Transverse colon (tissue), 4 donors: Measurements from ENCODE around the gene KCNF1. TPM values are rescaled to one million over a fixed set of nuclear protein-coding genes. Genes with fewer than 3 reads are reported as not detected.

Source experiments
- DNase-seq: peaks from one replicate; pipeline ENCODE4 v3.0.0-alpha.2; 2019
- H3K27ac ChIP-seq, 4 donors: fragments of 200-600 bp; sonication (generic); 2 replicates each; pipeline ENCODE4 v1.5.1; 2016 to 2018; ENCODE audit warnings: inconsistent platforms in 4 of 4
- H3K27me3 ChIP-seq: fragments of 200-600 bp; sonication (generic); 2 replicates; pipeline ENCODE4 v1.5.1; 2017; ENCODE audit warnings: inconsistent platforms
- H3K36me3 ChIP-seq, 4 donors: fragments of 200-600 bp; sonication (generic); 2 replicates each; pipeline ENCODE4 v1.5.1; 2017 to 2019; ENCODE audit warnings: inconsistent platforms in 4 of 4
- H3K4me1 ChIP-seq, 4 donors: fragments of 200-600 bp; sonication (generic); 2 replicates each; pipeline ENCODE4 v1.5.1; 2017 to 2020; ENCODE audit warnings: inconsistent platforms in 4 of 4
- H3K4me3 ChIP-seq, 4 donors: fragments of 200-600 bp; sonication (generic); 1 replicate in 1 of 4; 2 replicates in 3 of 4; pipeline versions ENCODE4 v1.5.1 to v1.6.1; 2017 to 2019; ENCODE audit warnings: inconsistent platforms in 4 of 4
- H3K9me3 ChIP-seq, 2 donors: fragments of 200-600 bp; sonication (generic); 2 replicates each; pipeline ENCODE4 v1.5.1; 2017 to 2019; ENCODE audit warnings: inconsistent platforms in 2 of 2
- CTCF ChIP-seq, 5 experiments: fragments of 200-600 bp in 3 of 5; fragments of 450-650 bp in 2 of 5; sonication (generic) in 3 of 5; IDR thresholded peaks; 1 replicate in 2 of 5; 2 replicates in 3 of 5; pipeline ENCODE4 v1.5.1; 2016 to 2017; ENCODE audit warnings: antibody characterized with exemption in 5 of 5, inconsistent platforms in 3 of 5, mild to moderate bottlenecking in 2 of 5, moderate library complexity in 1 of 5
- EP300 ChIP-seq: sonication (generic); formaldehyde crosslinking; IDR thresholded peaks from one replicate; pipeline ENCODE4 v1.6.1; 2017; ENCODE audit warnings: antibody characterized with exemption, low read depth
- POLR2A ChIP-seq: fragments of 450-650 bp; IDR thresholded peaks from one replicate; pipeline ENCODE4 v1.6.1; 2016; ENCODE audit warnings: antibody characterized with exemption, mild to moderate bottlenecking, moderate library complexity
- POLR2AphosphoS5 ChIP-seq, 3 donors: sonication (generic); formaldehyde crosslinking; IDR thresholded peaks; one replicate each; pipeline ENCODE4 v1.6.1; 2016; ENCODE audit warnings: antibody characterized with exemption in 3 of 3
- WGBS, 2 donors: methylation state at CpG; one replicate each; pipeline ENCODE4 v1.1.5; 2018; ENCODE audit warnings: low coverage in 1 of 2; 5-methylcytosine and 5-hydroxymethylcytosine counted together
- in situ Hi-C, 4 donors: fragments of 200-750 bp; cut with MboI; loops; one replicate each; pipeline versions ENCODE4 v1.15.0 to v1.15.1; 2017; ENCODE audit warnings: low sequenced_read_pairs in 3 of 4, low pct_ligation_motif_present in 1 of 4, low pct_unique_long_range_greater_than_20kb in 1 of 4
- intact Hi-C: fragments of 100-400 bp; cut with DNase I; formaldehyde crosslinking; loops from one replicate; pipeline ENCODE4 v1.15.1; 2023; ENCODE audit warnings: low total_unique reads
- total RNA-seq, 4 donors: library from RNA; depleted of rRNA; stranded (reverse); fragments of >200 nt; gene quantifications; one replicate each; pipeline ENCODE4 v1.1.0, GENCODE V29; 2016

The KCNF1 gene
- total RNA-seq, 4 donors from 2014 or later, result 0.27 TPM; not detected in 3

- Histone ChIP-seq H3K4me3 (no peak overlapping the region), H3K9me3 (no peaks in the 10 kb centered on the region), H3K27me3 (peaks cover 44% of the 10 kb centered on the region), H3K36me3 (no peaks in the 10 kb centered on the region), H3K4me1 (peaks cover 0 to 10% (median 7%) of the 10 kb centered on the region in 4 donors), H3K27ac (no peak overlapping the region)
- intact Hi-C loops, result loop anchor here (10.0 kb wide), 1 partner anchor 75 kb away; no protein-coding TSS in a partner anchor
- no peak for DNase-seq
- in situ Hi-C loops, result loop anchor here in 1 of 4 donors (10.0 kb wide), 1 partner anchor 75 kb away; no protein-coding TSS in a partner anchor
- WGBS, 2 donors, result 44 to 60% methylated on average over 1 to 3 of the region's 3 CpGs
- TF ChIP-seq CTCF (IDR thresholded peaks at IDR 0.05), result peak in 1 of 5 experiments; percentile 4
- TF ChIP-seq EP300, result no peak
Measured at GRCh38 chr2:10909996-10910341, 1.8 kb upstream of the KCNF1 start.

GRCh38 chr2:10910625-10911024 lies 1.1 kb upstream of the KCNF1 start:
- H3K4me3 ChIP-seq, result no peak overlapping the region
- H3K4me1 ChIP-seq, result peaks cover 0 to 10% (median 7%) of the 10 kb centered on the region in 4 donors
- no peaks in the 10 kb centered on the region for H3K9me3 ChIP-seq
- DNase-seq, result no peak
- H3K36me3 ChIP-seq, result no peaks in the 10 kb centered on the region
- 81 to 88% methylated on average over 11 of the region's 11 CpGs for WGBS, 2 donors
- intact Hi-C loops, result loop anchor here (10.0 kb wide), 1 partner anchor 76 kb away; no protein-coding TSS in a partner anchor
- peaks cover 45% of the 10 kb centered on the region for H3K27me3 ChIP-seq
- in situ Hi-C loops, result no loop called here
- TF ChIP-seq CTCF (IDR thresholded peaks at IDR 0.05) (no peak), POLR2AphosphoS5 (IDR thresholded peaks at IDR 0.05) (no peak), EP300 (no peak), POLR2A (no peak)
- H3K27ac ChIP-seq, result no peak overlapping the region

DNA sequence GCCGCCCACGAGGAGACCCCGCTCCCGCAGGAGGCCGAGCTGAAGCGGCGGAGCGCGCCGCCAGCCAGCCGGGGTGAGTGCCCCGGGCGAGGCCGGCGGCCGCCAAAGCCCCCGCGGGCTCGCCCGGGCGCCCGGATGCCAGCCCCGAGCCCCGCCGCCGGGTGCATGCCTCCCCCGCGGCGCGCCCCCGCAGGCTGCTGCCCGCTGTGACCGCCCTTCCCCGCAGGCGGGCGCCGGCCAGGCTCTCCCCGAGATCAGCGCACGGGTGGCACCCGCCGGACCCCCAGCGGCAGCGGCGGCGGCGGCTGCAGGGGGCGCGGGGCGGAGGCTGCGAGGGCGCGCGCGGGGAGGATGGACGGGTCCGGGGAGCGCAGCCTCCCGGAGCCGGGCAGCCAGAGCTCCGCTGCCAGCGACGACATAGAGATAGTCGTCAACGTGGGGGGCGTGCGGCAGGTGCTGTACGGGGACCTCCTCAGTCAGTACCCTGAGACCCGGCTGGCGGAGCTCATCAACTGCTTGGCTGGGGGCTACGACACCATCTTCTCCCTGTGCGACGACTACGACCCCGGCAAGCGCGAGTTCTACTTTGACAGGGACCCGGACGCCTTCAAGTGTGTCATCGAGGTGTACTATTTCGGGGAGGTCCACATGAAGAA lies 470 bp downstream of the KCNF1 start:
- TF ChIP-seq EP300, result no peak
- no peak for TF ChIP-seq CTCF (IDR thresholded peaks at IDR 0.05)
- TF ChIP-seq POLR2A, result no peak
- TF ChIP-seq POLR2AphosphoS5 (IDR thresholded peaks at IDR 0.05), result no peak
- no peaks in the 10 kb centered on the region for H3K9me3 ChIP-seq
- H3K27ac ChIP-seq, result no peak overlapping the region
- H3K36me3 ChIP-seq, result no peaks in the 10 kb centered on the region
- intact Hi-C loops, result loop anchor here (10.0 kb wide), 1 partner anchor 77 kb away; no protein-coding TSS in a partner anchor
- DNase-seq, result no peak
- peak overlapping the region in 3 of 4 donors; percentile 10 to 48 (median 37) for H3K4me3 ChIP-seq
- H3K4me1 ChIP-seq, result peaks cover 0 to 10% (median 7%) of the 10 kb centered on the region in 4 donors
- in situ Hi-C loops, result no loop called here
- peaks cover 45% of the 10 kb centered on the region for H3K27me3 ChIP-seq
- 34% methylated on average over 20 of the region's 81 CpGs; no CpG with 5 or more reads in 1 of the 2 donors for WGBS, 2 donors

- DNase-seq, result no peak
- WGBS, 2 donors, result 94% methylated on average over 24 of the region's 58 CpGs; no CpG with 5 or more reads in 1 of the 2 donors
- intact Hi-C loops, result loop anchor here (10.0 kb wide), 1 partner anchor 78 kb away; no protein-coding TSS in a partner anchor
Measured at GRCh38 chr2:10912796-10913455, 1.2 kb downstream of the KCNF1 start.

More at GRCh38 chr2:10912796-10913455, 1.2 kb downstream of the KCNF1 start:
- Histone ChIP-seq H3K36me3 (no peaks in the 10 kb centered on the region), H3K27me3 (peaks cover 45% of the 10 kb centered on the region), H3K9me3 (no peaks in the 10 kb centered on the region), H3K4me3 (no peak overlapping the region), H3K4me1 (peaks cover 0 to 10% (median 7%) of the 10 kb centered on the region in 4 donors), H3K27ac (no peak overlapping the region)
- no peak for TF ChIP-seq POLR2AphosphoS5 (IDR thresholded peaks at IDR 0.05)
- TF ChIP-seq EP300, result no peak
- no peak for TF ChIP-seq POLR2A
- no peak for TF ChIP-seq CTCF (IDR thresholded peaks at IDR 0.05)
- in situ Hi-C loops, result no loop called here
